H1 (cell line): ENCODE measurements around the gene DNAL4. TPM values are rescaled to one million over a fixed set of nuclear protein-coding genes. Genes with fewer than 3 reads are reported as not detected.

Experiments used
- CTCF ChIA-PET: fragments of 300-600 bp; sonication (Branson Sonifier 250); formaldehyde crosslinking; loops from one replicate; lab custom pipeline; 2021; ENCODE audit not compliant: partially characterized antibody; lab: Charles Lee
- POLR2A ChIA-PET: fragments of 300-600 bp; sonication (Branson Sonifier 250); formaldehyde crosslinking; loops from one replicate; lab custom pipeline; 2021; ENCODE audit warnings: inconsistent platforms; ENCODE audit not compliant: partially characterized antibody; lab: Charles Lee
- DNase-seq, 2 experiments: peaks; one replicate each; pipeline versions ENCODE4 v3.0.0 to v3.0.0-alpha.2; 2010 to 2022; ENCODE audit warnings: low spot score in 2 of 2, low read depth in 1 of 2, mixed read lengths in 1 of 2
- FAIRE-seq: peaks from 2 replicates; lab custom pipeline; 2011; peaks lifted over from hg19 to GRCh38; lab: Jason Lieb, UNC
- H2AFZ ChIP-seq: 2 replicates; pipeline ENCODE4 v1.8.1; 2012; ENCODE audit warnings: low read length, inconsistent platforms
- H2AK5ac ChIP-seq: 2 replicates; pipeline ENCODE4 v1.6.1; 2013; ENCODE audit warnings: low read depth, low read length
- H2BK120ac ChIP-seq: replicated peaks from 2 replicates; pipeline ENCODE3; 2013; ENCODE audit warnings: low read depth, low read length, inconsistent platforms
- H2BK12ac ChIP-seq: 2 replicates; pipeline ENCODE4 v1.6.1; 2013; ENCODE audit warnings: low read depth, low read length
- H2BK15ac ChIP-seq: 2 replicates; pipeline ENCODE4 v1.6.1; 2013; ENCODE audit warnings: low read length
- H2BK20ac ChIP-seq: 2 replicates; pipeline ENCODE4 v1.6.1; 2013; ENCODE audit warnings: low read length
- H2BK5ac ChIP-seq: 2 replicates; pipeline ENCODE4 v1.6.1; 2013; ENCODE audit warnings: low read depth, low read length
- H3K14ac ChIP-seq: 2 replicates; pipeline ENCODE4 v1.6.1; 2013; ENCODE audit warnings: inconsistent platforms; ENCODE audit not compliant: insufficient read length
- H3K18ac ChIP-seq: 2 replicates; pipeline ENCODE4 v1.6.1; 2013; ENCODE audit warnings: low read length; ENCODE audit errors: extremely low read depth
- H3K23ac ChIP-seq: 2 replicates; pipeline ENCODE4 v1.6.1; 2013; ENCODE audit warnings: inconsistent platforms; ENCODE audit not compliant: insufficient read length
- H3K23me2 ChIP-seq: 2 replicates; pipeline ENCODE4 v1.6.1; 2013; ENCODE audit warnings: low read depth, low read length
- H3K27ac ChIP-seq: 2 replicates; pipeline ENCODE4 v1.6.1; 2011; ENCODE audit warnings: low read depth, low read length, inconsistent platforms
- H3K27me3 ChIP-seq, 4 experiments: replicated peaks in 1 of 4; 1 replicate in 1 of 4; 2 replicates in 3 of 4; pipeline versions ENCODE4 v1.6.1 to v1.8.1; 2011 to 2013; ENCODE audit warnings: low read length in 3 of 4, mild to moderate bottlenecking in 3 of 4, inconsistent platforms in 2 of 4, mixed read lengths in 2 of 4, moderate library complexity in 1 of 4; ENCODE audit not compliant: control insufficient read depth in 3 of 4, insufficient read depth in 3 of 4; ENCODE audit errors: extremely low read depth in 1 of 4
- H3K36me3 ChIP-seq, 4 experiments: 2 replicates each; pipeline versions ENCODE4 v1.6.1 to v1.8.1; 2011 to 2013; ENCODE audit warnings: mild to moderate bottlenecking in 4 of 4, low read length in 3 of 4, moderate library complexity in 2 of 4, control low read depth in 1 of 4, inconsistent platforms in 1 of 4; ENCODE audit not compliant: insufficient read depth in 4 of 4, control insufficient read depth in 2 of 4
- H3K4ac ChIP-seq: replicated peaks from 2 replicates; pipeline ENCODE3; 2013; ENCODE audit warnings: low read length, low read depth, mixed read lengths, inconsistent platforms; ENCODE audit not compliant: insufficient read length
- H3K4me1 ChIP-seq, 4 experiments: replicated peaks in 1 of 4; 1 replicate in 1 of 4; 2 replicates in 3 of 4; pipeline versions ENCODE4 v1.6.1 to v1.8.1; 2011 to 2013; ENCODE audit warnings: low read length in 3 of 4, inconsistent platforms in 2 of 4, mixed read lengths in 1 of 4; ENCODE audit not compliant: insufficient read depth in 4 of 4, control insufficient read depth in 3 of 4
- H3K4me2 ChIP-seq, 2 experiments: 2 replicates each; pipeline versions ENCODE4 v1.6.1 to v1.8.1; 2011 to 2013; ENCODE audit warnings: low read depth in 2 of 2, low read length in 2 of 2, control low read depth in 1 of 2, inconsistent platforms in 1 of 2, mild to moderate bottlenecking in 1 of 2; ENCODE audit not compliant: insufficient read depth in 1 of 2
- H3K4me3 ChIP-seq, 4 experiments: fragments of 200-600, 300-600 bp in 1 of 4; sonication (generic), shearing (Covaris generic), sonication (Bioruptor Twin) in 1 of 4; 2 replicates each; pipeline versions ENCODE4 v1.5.1 to v1.8.1; 2011 to 2016; ENCODE audit warnings: low read length in 4 of 4, low read depth in 3 of 4, control low read depth in 2 of 4, inconsistent platforms in 2 of 4, mild to moderate bottlenecking in 2 of 4, mixed read lengths in 1 of 4, moderate library complexity in 1 of 4; ENCODE audit not compliant: insufficient read depth in 2 of 4; ENCODE audit errors: extremely low read depth in 1 of 4
- H3K56ac ChIP-seq: replicated peaks from 2 replicates; pipeline ENCODE3; 2013; ENCODE audit warnings: low read depth, mild to moderate bottlenecking, mixed read lengths, low read length, inconsistent platforms; ENCODE audit not compliant: insufficient read length
- H3K79me1 ChIP-seq: 2 replicates; pipeline ENCODE4 v1.6.1; 2013; ENCODE audit warnings: low read depth, low read length, control low read depth
- H3K79me2 ChIP-seq, 2 experiments: 2 replicates each; pipeline versions ENCODE4 v1.6.1 to v1.8.1; 2012 to 2013; ENCODE audit warnings: low read length in 2 of 2, mild to moderate bottlenecking in 2 of 2, inconsistent platforms in 1 of 2; ENCODE audit not compliant: insufficient read depth in 2 of 2, control insufficient read depth in 1 of 2
- H3K9ac ChIP-seq, 4 experiments: replicated peaks in 1 of 4; 1 replicate in 1 of 4; 2 replicates in 3 of 4; pipeline versions ENCODE4 v1.6.1 to v1.8.1; 2011 to 2013; ENCODE audit warnings: low read depth in 3 of 4, low read length in 3 of 4, control low read depth in 2 of 4, mild to moderate bottlenecking in 2 of 4, moderate library complexity in 2 of 4, inconsistent platforms in 1 of 4; ENCODE audit errors: extremely low read depth in 1 of 4
- H3K9me3 ChIP-seq, 2 experiments: 2 replicates each; pipeline versions ENCODE4 v1.6.1 to v1.8.1; 2012 to 2013; ENCODE audit warnings: mild to moderate bottlenecking in 2 of 2, moderate library complexity in 2 of 2, control low read depth in 1 of 2, inconsistent platforms in 1 of 2, low read depth in 1 of 2, low read length in 1 of 2, mixed read lengths in 1 of 2; ENCODE audit not compliant: insufficient read depth in 2 of 2
- H4K20me1 ChIP-seq, 2 experiments: replicated peaks in 1 of 2; 2 replicates each; pipeline versions ENCODE3 to v1.8.1; 2011 to 2013; ENCODE audit warnings: inconsistent platforms in 2 of 2, low read length in 2 of 2, mild to moderate bottlenecking in 1 of 2; ENCODE audit not compliant: insufficient read depth in 2 of 2, control insufficient read depth in 1 of 2
- H4K5ac ChIP-seq: 2 replicates; pipeline ENCODE4 v1.6.1; 2013; ENCODE audit warnings: low read length, low read depth, mixed read lengths, inconsistent platforms; ENCODE audit not compliant: insufficient read length
- H4K8ac ChIP-seq: 2 replicates; pipeline ENCODE4 v1.8.0; 2013; ENCODE audit warnings: mild to moderate bottlenecking, moderate library complexity, low read length, inconsistent platforms; ENCODE audit not compliant: insufficient read depth; ENCODE audit errors: extremely low read depth
- H4K91ac ChIP-seq: replicated peaks from 2 replicates; pipeline ENCODE3; 2013; ENCODE audit warnings: low read length, mixed read lengths, inconsistent platforms; ENCODE audit not compliant: insufficient read length
- ASH2L ChIP-seq: fragments of 200-600, 300-600 bp; sonication (generic); IDR thresholded peaks from one replicate; pipeline ENCODE4 v1.7.1; 2017; ENCODE audit warnings: low read length
- BCL11A ChIP-seq, 2 experiments: IDR thresholded peaks; one replicate each; pipeline ENCODE4 v1.6.1; 2011; ENCODE audit warnings: low read depth in 2 of 2, low read length in 2 of 2, mild to moderate bottlenecking in 2 of 2
- CTCF ChIP-seq, 3 experiments: IDR thresholded peaks; 1 replicate in 2 of 3; 2 replicates in 1 of 3; pipeline versions ENCODE4 v1.5.1 to v1.6.1; 2011; ENCODE audit warnings: low read length in 3 of 3, mild to moderate bottlenecking in 3 of 3, inconsistent platforms in 2 of 3, low read depth in 1 of 3, moderate library complexity in 1 of 3; ENCODE audit not compliant: insufficient read depth in 1 of 3; ENCODE audit errors: control extremely low read depth in 1 of 3
- HDAC2 ChIP-seq, 2 experiments: fragments of 300-600 bp in 1 of 2; sonication (generic) in 1 of 2; IDR thresholded peaks; 2 replicates each; pipeline ENCODE4 v1.6.1; 2011 to 2012; ENCODE audit warnings: low read depth in 2 of 2, low read length in 2 of 2, mild to moderate bottlenecking in 2 of 2, moderate library complexity in 2 of 2, borderline replicate concordance in 1 of 2, inconsistent platforms in 1 of 2
- KDM4A ChIP-seq: IDR thresholded peaks from one replicate; pipeline ENCODE4 v1.7.1; 2012; ENCODE audit warnings: low read depth, mild to moderate bottlenecking, moderate library complexity, low read length, inconsistent platforms; ENCODE audit not compliant: severe bottlenecking
- NRF1 ChIP-seq: IDR thresholded peaks from 2 replicates; pipeline ENCODE4 v1.6.1; 2011; ENCODE audit warnings: mild to moderate bottlenecking, low read depth, low read length, improper control_type of control experiment
- RAD21 ChIP-seq, 2 experiments: IDR thresholded peaks in 1 of 2; conservative IDR thresholded peaks in 1 of 2; 2 replicates each; pipeline ENCODE4 v1.6.1; 2011; ENCODE audit warnings: low read depth in 2 of 2, low read length in 2 of 2, improper control_type of control experiment in 1 of 2, inconsistent platforms in 1 of 2, mild to moderate bottlenecking in 1 of 2, moderate library complexity in 1 of 2
- TCF12 ChIP-seq: IDR thresholded peaks from 2 replicates; pipeline ENCODE4 v1.6.1; 2011; ENCODE audit warnings: low read depth, mild to moderate bottlenecking, low read length
- YY1 ChIP-seq: IDR thresholded peaks from 2 replicates; pipeline ENCODE4 v1.6.1; 2011; ENCODE audit warnings: low read depth, mild to moderate bottlenecking, low read length
- WGBS, 2 experiments: shearing (Covaris generic) in 1 of 2; methylation state at CpG; one replicate each; pipeline versions ENCODE4 v1.1.6 to v1.1.7; 2013 to 2015; ENCODE audit warnings: low lambda C conversion rate in 2 of 2, mixed read lengths in 2 of 2, inconsistent platforms in 1 of 2, low coverage in 1 of 2, missing lambda C conversion rate in 1 of 2; ENCODE audit not compliant: insufficient replicate concordance in 2 of 2, insufficient coverage in 1 of 2, insufficient read length in 1 of 2; ENCODE audit errors: extremely low coverage in 1 of 2, missing lambda C conversion rate in 1 of 2; 5-methylcytosine and 5-hydroxymethylcytosine counted together
- polyA plus RNA-seq, 7 experiments: library from polyadenylated mRNA; depleted of rRNA in 3 of 7; stranded (reverse) in 5 of 7; unstranded in 2 of 7; fragments of >200 nt in 5 of 7; fragments of 200-250 nt in 2 of 7; gene quantifications; 1 replicate in 5 of 7; 2 replicates in 1 of 7; 4 replicates in 1 of 7; pipeline versions ENCODE4 v1.2.1 to v1.2.3, GENCODE V29; 2011 to 2013; ENCODE audit warnings: missing spikeins in 2 of 7, mixed read lengths in 2 of 7
- total RNA-seq: library from RNA; stranded (reverse); fragmentation: NEBNext Ultra II Directional; extraction: Animal tissue kit (Norgen Biotek cat#: 25700); gene quantifications from 2 replicates; pipeline ENCODE4 v1.2.1, GENCODE V29; 2021

Gene DNAL4
- total and polyA plus RNA-seq, 2 of the 8 experiments (the other 6 are each of a cell fraction or from before 2014, with no cell fraction given): 8.8 to 14.0 TPM

DNA sequence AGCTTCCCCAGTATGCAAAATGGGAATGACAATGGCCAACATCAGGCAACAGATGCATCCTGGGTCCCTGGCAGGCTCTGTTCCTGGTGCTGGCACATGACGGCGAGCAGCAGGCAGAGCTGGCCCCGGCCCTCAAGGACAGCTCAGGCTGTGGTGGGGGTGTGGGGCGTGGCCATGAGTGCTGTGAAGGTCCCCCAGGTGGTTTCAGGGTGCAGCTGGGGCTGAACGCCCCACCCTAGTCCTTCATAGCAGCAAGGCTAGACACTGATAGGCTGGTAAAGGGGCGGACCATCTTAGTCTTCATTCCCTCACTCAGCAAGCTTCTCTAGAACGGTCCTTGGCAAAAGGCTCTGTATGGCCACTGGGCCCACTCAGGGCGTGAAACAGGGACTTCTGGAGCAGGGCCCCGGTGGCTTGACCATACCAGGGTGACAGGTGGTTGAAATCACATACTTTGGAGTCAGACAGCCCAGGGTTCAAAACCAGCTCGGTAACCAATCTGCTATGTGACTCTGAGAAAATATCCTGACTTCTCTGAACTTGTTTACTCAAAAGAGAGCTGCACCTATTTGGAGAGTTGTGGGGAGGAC, 34.8 kb upstream of the DNAL4 start:
- ChIA-PET CTCF (interaction anchor here (0.8 to 6.8 kb wide), 8 partner anchors 7 to 59 kb away, joined by 3 to 53 read pairs (median 4); no protein-coding TSS in a partner anchor), POLR2A (interaction anchor here (1.3 kb wide), 1 partner anchor 13 kb away, joined by 3 read pairs; no protein-coding TSS in a partner anchor)
- Histone ChIP-seq H3K23ac (no peak overlapping the region), H3K79me1 (peaks cover 3% of the 10 kb centered on the region; the same call in 1 of the 2 replicates), H3K9ac (no peak overlapping the region), H4K20me1 (no peaks in the 10 kb centered on the region), H3K36me3 (no peaks in the 10 kb centered on the region), H3K27ac (no peak overlapping the region), H3K18ac (no peak overlapping the region), H4K5ac (no peak overlapping the region), H3K27me3 (no peaks in the 10 kb centered on the region), H3K14ac (no peak overlapping the region), H4K91ac (peak overlapping the region; percentile 58), H3K4ac (no peak overlapping the region), H2BK20ac (no peak overlapping the region), H2BK5ac (no peak overlapping the region), H2AFZ (no peak overlapping the region), H3K4me3 (no peak overlapping the region), H2BK15ac (no peak overlapping the region), H3K56ac (no peak overlapping the region), H2BK12ac (no peak overlapping the region), H3K79me2 (no peaks in the 10 kb centered on the region), H3K9me3 (no peaks in the 10 kb centered on the region), H2AK5ac (no peak overlapping the region), H3K4me1 (peaks cover 0 to 6% (median 2%) of the 10 kb centered on the region in 4 experiments; a peak in 2 of 7 replicates), H3K4me2 (no peak overlapping the region), H3K23me2 (no peaks in the 10 kb centered on the region), H4K8ac (no peak overlapping the region)
- 85% methylated on average over 10 of the region's 10 CpGs; no CpG with 5 or more reads in 1 of the 2 experiments for WGBS, 2 experiments
- no peak for FAIRE-seq
- TF ChIP-seq CTCF (IDR thresholded peaks at IDR 0.05; ENCODE audit: control extremely low read depth in 1 of 3, insufficient read depth in 1 of 3, low read depth in 1 of 3, low read length in 3 of 3): no peak
- no peak for TF ChIP-seq BCL11A (IDR thresholded peaks at IDR 0.05; ENCODE audit: low read depth in 2 of 2, low read length in 2 of 2)
- no peak for TF ChIP-seq TCF12
- TF ChIP-seq KDM4A: no peak
- no peak for TF ChIP-seq RAD21 (IDR thresholded peaks at IDR 0.05 in 1 of 2, conservative IDR thresholded peaks at IDR 0.05 in 1 of 2; ENCODE audit: low read depth in 2 of 2, low read length in 2 of 2)
- TF ChIP-seq YY1: no peak
- TF ChIP-seq NRF1: no peak
- no peak for TF ChIP-seq HDAC2 (IDR thresholded peaks at IDR 0.05; ENCODE audit: borderline replicate concordance in 1 of 2, low read depth in 2 of 2, low read length in 2 of 2)
- TF ChIP-seq ASH2L: no peak
- TF ChIP-seq, all 59 proteins: peak for 0
- H2BK120ac ChIP-seq: no peak overlapping the region
- no peak for DNase-seq
